Cardiac muscle cell (in vitro differentiated cells and primary cell): ENCODE measurements around the gene SWAP70. TPM values are rescaled to one million over a fixed set of nuclear protein-coding genes. Genes with fewer than 3 reads are reported as not detected.
A peak's percentile ranks its signal among the peaks of the same experiment; 100 is the strongest.

ENCODE experiments used
- DNase-seq, 2 donors: peaks; one replicate each; pipeline versions ENCODE4 v3.0.0 to v3.0.0-alpha.2; 2010 to 2017; ENCODE audit warnings: low read depth in 1 of 2, low spot score in 1 of 2
- H3K27ac ChIP-seq: fragments of 200-600 bp; sonication (generic); 2 replicates; pipeline ENCODE4 v1.5.1; 2016
- H3K27me3 ChIP-seq: fragments of 200-600 bp; sonication (generic); 2 replicates; pipeline ENCODE4 v1.6.0; 2016; ENCODE audit warnings: control low read depth
- H3K36me3 ChIP-seq: fragments of 200-600 bp; sonication (generic); 2 replicates; pipeline ENCODE4 v1.5.1; 2016; ENCODE audit warnings: control low read depth
- H3K4me1 ChIP-seq: fragments of 200-600 bp; sonication (generic); 2 replicates; pipeline ENCODE4 v1.8.1; 2017; ENCODE audit warnings: low read depth, mild to moderate bottlenecking, mixed run types
- H3K4me3 ChIP-seq: fragments of 200-600 bp; sonication (generic); 2 replicates; pipeline ENCODE4 v1.5.1; 2016; ENCODE audit warnings: mild to moderate bottlenecking
- H3K9me3 ChIP-seq: fragments of 200-600 bp; sonication (generic); 2 replicates; pipeline ENCODE4 v1.5.1; 2017; ENCODE audit warnings: low read depth, mild to moderate bottlenecking, control low read depth
- CTCF ChIP-seq: IDR thresholded peaks from 2 replicates; pipeline ENCODE4 v1.5.1; 2012; ENCODE audit warnings: low read depth, mild to moderate bottlenecking, low read length
- polyA plus RNA-seq: library from polyadenylated mRNA; unstranded; fragments of >200 nt; fragmentation: Nextera tagmentation; extraction: Ambion mirVana; gene quantifications from 2 replicates; pipeline ENCODE4 v1.2.1, GENCODE V29; 2016
- total RNA-seq: library from RNA; depleted of rRNA; stranded (reverse); fragments of >200 nt; gene quantifications from 2 replicates; pipeline ENCODE4 v1.2.3, GENCODE V29; 2016

SWAP70 gene
- total and polyA plus RNA-seq, 2 experiments from 2014 or later, result 10.9 to 11.1 TPM

GRCh38 chr11:9747229-9747628 lies 83.4 kb downstream of the SWAP70 start:
- no peak for DNase-seq
- H3K4me1 ChIP-seq, result no peaks in the 10 kb centered on the region
- H3K27me3 ChIP-seq, result no peaks in the 10 kb centered on the region
- peak overlapping the region; percentile 13 for H3K27ac ChIP-seq
- H3K36me3 ChIP-seq, result no peaks in the 10 kb centered on the region
- no peak for TF ChIP-seq CTCF
- H3K4me3 ChIP-seq, result no peak overlapping the region
- H3K9me3 ChIP-seq, result no peaks in the 10 kb centered on the region

DNA sequence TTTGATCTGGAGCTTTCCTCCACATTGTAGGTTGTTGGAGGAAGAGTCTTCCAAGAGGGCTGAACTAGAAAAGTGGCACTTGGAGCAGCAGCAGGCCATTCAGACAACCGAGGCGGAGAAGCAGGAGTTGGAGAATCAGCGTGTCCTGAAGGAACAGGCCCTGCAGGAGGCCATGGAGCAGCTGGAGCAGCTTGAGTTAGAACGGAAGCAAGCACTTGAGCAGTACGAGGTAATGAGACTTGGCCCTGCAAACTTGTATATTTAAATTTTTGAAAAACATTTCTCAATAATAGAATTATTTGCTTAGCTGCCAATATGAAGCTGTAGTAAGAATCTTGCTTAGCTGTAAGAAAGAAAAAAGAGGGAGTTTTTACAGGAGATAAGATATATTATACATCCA lies 84.0 kb downstream of the SWAP70 start:
- Histone ChIP-seq H3K27ac (no peak overlapping the region), H3K36me3 (no peaks in the 10 kb centered on the region)

GRCh38 chr11:9748361-9748970 lies 84.6 kb downstream of the SWAP70 start:
- H3K4me3 ChIP-seq, result no peak overlapping the region
- H3K4me1 ChIP-seq, result no peaks in the 10 kb centered on the region
- H3K27ac ChIP-seq, result no peak overlapping the region
- TF ChIP-seq CTCF, result peak; percentile 77
- H3K27me3 ChIP-seq, result no peaks in the 10 kb centered on the region
- peak; percentile 70 to 86 for DNase-seq
- no peaks in the 10 kb centered on the region for H3K36me3 ChIP-seq
- H3K9me3 ChIP-seq, result no peaks in the 10 kb centered on the region

More for the DNA sequence above, 84.0 kb downstream of the SWAP70 start:
- no peak for TF ChIP-seq CTCF
- Histone ChIP-seq H3K9me3 (no peaks in the 10 kb centered on the region), H3K27me3 (no peaks in the 10 kb centered on the region), H3K4me3 (no peak overlapping the region), H3K4me1 (no peaks in the 10 kb centered on the region)
- no peak for DNase-seq

DNA sequence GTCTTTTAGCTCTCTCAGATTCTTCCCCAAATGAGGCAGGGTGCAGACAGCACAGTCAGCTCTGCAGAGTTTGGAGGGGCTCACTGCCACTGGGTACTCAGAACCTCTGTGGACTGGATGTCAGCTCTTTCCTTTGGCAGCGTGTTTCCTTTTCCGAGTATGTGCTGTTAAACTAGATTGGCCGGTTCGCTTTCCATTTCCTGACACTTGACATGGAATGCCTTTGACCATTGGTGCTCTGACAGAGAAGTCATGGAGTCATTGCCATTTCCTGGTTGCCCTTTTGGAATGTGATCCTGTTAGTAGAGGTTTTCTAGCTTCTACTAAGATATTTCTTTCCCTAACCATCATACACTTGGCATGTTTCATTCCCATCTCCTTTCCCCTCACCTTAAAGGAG lies 86.7 kb downstream of the SWAP70 start:
- no peak for TF ChIP-seq CTCF
- H3K27me3 ChIP-seq, result no peaks in the 10 kb centered on the region
- no peak for DNase-seq
- H3K4me3 ChIP-seq, result no peak overlapping the region
- H3K36me3 ChIP-seq, result no peaks in the 10 kb centered on the region
- no peak overlapping the region for H3K27ac ChIP-seq
- H3K9me3 ChIP-seq, result no peaks in the 10 kb centered on the region
- no peaks in the 10 kb centered on the region for H3K4me1 ChIP-seq

- DNase-seq, result peak in 1 of 2 donors; percentile 55
- no peak for TF ChIP-seq CTCF
- Histone ChIP-seq H3K4me3 (no peak overlapping the region), H3K27ac (no peak overlapping the region), H3K27me3 (no peaks in the 10 kb centered on the region), H3K4me1 (peaks cover 2% of the 10 kb centered on the region), H3K9me3 (no peaks in the 10 kb centered on the region), H3K36me3 (no peaks in the 10 kb centered on the region)
Observed at GRCh38 chr11:9752091-9752490, 88.2 kb downstream of the SWAP70 start.

- H3K9me3 ChIP-seq, result no peaks in the 10 kb centered on the region
- H3K36me3 ChIP-seq, result no peaks in the 10 kb centered on the region
- no peak overlapping the region for H3K27ac ChIP-seq
- H3K4me3 ChIP-seq, result no peak overlapping the region
- no peaks in the 10 kb centered on the region for H3K27me3 ChIP-seq
- no peak for TF ChIP-seq CTCF
- H3K4me1 ChIP-seq, result peaks cover 10% of the 10 kb centered on the region
- peak in 1 of 2 donors; percentile 48 for DNase-seq
Observed at GRCh38 chr11:9753021-9753420, 89.1 kb downstream of the SWAP70 start.
